HG03060 (cell line): ENCODE results near the gene FARS2.

Experiments
- ATAC-seq: cut with Tn5 transposase; IDR thresholded peaks from one replicate; pipeline ENCODE4 v1.9.1; 2021; ENCODE audit warnings: low read depth, moderate number of reproducible peaks; ENCODE audit not compliant: unreplicated experiment

The FARS2 gene

GRCh38 chr6:5704708-5705107 lies 443.4 kb downstream of the FARS2 start:
- ATAC-seq: no peak

DNA sequence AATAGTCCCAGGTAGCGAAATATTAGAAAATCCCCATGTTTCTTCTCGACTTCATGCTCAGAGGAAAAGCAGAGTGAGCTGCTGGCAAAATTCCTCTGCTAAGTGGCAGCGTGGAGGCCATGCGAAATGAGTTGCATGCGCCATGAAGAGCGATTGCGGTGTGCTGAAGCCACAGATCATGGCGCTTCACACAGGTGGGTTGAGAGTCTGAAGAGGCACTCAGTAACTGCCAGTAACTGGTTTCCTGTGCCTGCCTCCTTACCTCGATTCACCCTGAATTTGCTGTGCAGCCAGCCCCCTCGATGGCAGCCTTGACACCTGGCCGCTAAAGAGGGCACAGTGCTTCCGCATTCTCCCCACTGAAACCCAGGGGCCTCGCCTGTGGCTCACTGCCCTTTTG lies 443.9 kb downstream of the FARS2 start:
- ATAC-seq: no peak

DNA sequence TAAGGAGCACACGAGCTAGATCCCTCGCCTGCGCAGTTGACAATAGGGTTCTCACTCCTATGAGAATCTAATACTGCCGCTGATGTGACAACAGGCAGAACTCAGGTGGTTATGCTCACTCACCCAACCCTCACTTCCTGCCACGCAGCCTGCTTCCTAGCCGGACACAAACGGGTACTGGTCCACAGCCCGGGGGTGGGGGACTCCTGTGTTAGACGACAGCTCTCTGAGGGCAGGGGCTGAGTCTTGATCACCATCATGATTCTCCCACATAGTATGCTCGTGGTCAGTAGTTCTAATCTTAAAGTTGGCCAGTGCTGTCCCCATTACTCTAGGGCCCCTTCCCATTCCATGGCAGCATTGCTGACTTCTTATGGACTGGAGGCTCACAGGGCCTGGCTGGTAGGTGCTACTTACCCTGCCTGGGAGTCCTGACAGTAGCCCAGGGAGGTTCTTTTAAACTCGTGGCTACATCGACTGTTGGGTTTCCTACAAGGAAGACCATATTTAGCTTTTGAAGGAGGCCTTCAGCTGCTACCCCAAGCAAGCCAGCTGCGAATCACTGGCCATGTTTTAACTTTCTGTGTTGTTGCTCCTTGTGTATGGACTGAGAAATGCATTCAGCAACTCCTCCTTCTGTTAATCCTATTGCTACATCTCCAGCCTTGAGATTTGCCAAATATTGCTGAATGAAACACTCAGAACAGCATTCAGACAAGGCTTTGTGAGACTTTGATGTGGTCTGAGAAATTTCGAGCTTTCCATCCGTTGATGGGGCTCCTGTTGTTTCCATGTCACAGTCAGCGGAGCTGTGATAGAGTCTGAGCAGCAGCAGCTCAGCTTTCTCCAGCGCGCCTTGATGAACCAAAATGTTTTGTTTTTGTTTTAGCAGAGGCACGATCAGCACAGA lies 445.1 kb downstream of the FARS2 start:
- no peak for ATAC-seq

GRCh38 chr6:5707281-5708045 lies 446.1 kb downstream of the FARS2 start:
- ATAC-seq: no peak

DNA sequence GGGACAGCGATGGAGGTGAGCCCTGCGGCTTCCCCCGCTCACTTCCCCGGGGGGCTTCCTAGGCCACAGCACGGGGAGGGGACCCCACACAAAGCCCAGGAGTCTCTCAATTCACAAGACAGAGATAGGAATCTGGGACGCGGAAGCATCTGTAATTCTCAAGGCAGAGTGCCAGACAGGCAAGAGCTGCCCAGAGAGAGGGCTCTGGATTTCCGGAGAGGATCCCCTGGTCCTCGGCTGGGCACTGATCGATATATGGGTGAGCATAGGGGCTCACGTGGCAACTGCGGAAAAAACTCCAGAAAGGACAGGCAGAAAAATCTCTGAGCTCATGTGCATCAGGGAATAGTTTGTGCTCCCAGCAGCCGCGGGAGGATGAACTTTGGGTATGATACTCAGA lies 449.2 kb downstream of the FARS2 start:
- ATAC-seq: no peak

DNA sequence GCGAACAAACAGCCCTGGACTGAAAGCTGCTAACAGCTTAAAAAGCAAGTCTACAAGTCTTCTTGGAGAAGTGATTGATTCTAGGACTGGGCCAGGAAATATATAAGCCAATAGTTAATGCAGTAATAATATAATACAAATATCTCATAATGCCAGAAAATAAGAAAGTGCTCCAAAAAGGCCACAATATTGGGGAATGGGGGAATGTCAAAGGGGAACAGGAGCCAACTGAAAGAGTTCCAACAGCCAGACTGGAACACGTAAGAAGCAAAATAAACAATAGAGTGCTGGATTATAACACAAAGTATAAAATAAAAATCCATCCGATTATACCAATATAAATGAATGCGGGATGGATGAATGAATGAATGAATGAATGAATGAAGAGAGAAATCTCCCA lies 449.6 kb downstream of the FARS2 start:
- no peak for ATAC-seq

GRCh38 chr6:5712349-5713215 lies 451.3 kb downstream of the FARS2 start:
- ATAC-seq: no peak

DNA sequence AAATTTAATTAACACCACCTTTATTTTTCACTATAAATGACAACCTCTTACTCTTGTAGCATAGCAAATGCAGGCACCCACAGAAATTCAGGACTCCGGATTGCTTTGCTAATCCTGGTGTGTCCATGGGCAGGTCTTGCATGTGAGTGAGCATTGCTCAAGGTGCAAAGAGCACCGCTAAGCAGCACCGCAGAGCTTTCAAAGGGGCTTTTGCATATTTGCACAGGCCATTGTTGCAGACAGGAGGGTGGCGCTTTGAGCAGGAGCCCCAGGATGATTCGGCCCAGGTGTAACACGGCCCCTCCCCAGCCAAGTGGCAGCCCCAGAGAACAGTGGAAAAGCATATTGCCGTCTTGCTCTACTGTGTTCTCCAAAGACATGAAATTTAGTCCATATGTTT lies 452.2 kb downstream of the FARS2 start:
- no peak for ATAC-seq

DNA sequence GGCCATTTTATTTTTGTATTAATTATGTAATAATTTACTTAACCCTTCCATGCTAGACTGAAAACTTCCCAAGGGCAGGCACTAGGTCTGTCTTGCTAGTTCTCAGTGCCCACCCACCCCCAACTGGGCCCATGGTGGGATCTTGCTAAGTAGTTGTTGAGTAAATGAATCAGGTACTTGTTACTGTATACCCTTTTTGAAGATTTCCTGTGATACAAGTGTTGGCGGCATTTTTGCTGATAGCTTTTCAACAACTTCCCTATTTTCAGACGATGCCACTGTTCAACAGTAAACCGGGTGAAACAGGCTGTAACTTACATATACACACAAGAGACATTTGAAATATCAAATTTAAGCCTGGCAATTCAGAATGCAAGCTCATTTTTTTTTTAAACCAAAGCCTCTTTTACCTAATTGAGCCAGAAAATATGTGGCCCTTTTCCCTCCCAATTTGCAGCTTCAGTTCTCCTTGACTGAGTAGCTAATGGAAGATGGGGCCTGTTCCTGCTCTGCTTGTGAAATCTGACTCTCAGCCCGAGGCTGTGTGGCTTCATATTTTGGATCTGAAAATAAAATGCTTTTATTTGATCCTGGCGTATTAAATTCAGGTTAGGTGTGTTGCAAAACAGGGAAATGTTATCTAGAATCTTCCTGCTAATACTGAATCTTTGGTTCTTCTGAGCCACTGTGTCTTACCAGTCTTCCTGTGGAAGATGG lies 457.1 kb downstream of the FARS2 start:
- ATAC-seq: no peak

GRCh38 chr6:5723841-5724691 lies 462.8 kb downstream of the FARS2 start:
- ATAC-seq: peak; percentile 99

DNA sequence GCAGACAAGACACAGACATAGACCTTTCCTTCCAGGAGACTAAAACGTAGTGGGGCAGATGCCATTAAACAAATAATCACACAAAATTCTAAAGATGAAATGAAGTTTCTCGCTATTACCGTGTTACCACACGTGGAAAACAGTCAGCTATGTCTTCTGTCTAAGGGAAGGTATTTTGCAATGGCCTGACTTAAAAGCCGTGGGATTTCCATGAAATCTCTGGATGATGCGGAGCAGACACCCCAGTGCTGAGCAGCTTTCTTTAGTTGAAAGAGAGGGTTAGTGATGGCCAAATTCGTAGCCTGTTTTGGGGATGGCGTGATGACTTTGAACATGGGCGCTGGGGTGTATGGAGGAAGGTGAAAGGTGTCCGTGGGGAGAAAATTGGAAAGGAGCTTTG lies 463.6 kb downstream of the FARS2 start:
- no peak for ATAC-seq

DNA sequence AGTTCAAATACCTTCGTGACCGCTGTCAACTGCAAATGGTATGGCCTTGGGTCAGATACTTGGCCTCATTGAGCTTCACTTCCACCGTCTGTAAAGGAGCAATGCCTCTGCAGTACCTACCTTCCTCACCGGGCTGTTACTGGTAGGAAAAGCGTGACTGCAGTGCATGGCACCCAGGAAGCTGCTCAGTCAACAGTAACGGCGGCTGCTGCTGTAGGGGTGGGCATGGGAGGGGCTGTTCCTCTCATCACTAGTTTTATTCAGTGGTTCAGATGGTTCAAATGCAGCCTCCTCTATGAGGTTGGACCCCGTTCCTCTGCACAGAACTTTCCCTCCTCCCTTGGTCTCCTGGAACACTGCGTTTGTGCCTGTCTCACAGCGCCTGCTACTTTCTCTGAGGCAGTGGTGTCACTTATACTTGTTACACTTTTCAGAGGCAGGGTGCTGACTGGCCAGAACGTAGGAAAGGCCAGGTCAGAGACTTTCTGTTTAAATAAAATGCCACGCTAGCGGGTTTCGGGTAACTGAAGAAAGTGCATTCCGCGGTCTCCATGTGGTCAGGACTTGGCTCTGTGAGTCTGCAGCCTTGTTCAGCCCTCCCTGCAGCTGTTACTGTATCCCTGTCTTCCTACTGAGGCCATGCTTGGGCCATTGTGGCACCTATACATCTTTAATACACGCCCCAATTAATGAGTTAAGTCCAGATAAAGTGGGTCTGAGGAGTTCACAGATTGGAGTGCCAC lies 465.8 kb downstream of the FARS2 start:
- ATAC-seq: no peak

DNA sequence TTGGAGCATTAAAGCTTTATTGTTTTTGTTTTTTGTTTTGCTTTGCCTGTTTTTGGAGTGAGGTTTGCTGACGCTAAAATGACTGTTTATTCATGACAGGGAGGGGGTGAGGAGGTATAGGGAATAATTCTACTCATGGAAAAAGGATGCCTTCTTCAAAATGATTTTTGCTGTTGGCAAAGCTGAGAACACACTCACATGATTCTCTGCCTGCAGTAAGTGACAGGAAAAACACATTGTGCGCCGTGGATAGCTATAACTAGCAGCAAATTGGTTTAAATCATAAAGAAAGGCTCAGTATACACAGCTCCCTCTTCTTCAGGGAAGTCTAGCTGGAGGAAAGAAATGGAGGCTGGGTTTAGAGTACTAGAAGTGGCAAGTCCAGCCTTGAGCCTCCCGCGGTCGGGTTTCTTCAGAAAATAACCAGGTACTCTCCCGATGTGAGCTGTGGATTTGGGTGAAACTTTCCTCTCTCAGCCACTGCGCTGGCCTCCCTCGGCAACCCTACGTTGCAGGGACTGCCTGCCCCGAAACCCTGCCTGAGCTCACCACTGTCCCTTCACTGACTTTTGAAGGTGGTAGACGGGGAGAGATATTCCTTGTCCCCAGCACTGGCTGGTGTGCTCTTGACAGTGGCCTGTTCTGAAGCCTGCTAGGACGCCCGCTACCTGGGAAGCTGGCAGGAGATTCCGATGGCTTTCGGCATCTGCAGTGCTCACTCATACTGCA lies 467.2 kb downstream of the FARS2 start:
- ATAC-seq: no peak

- ATAC-seq: no peak
Observed at GRCh38 chr6:5729080-5729434, 467.7 kb downstream of the FARS2 start.

- ATAC-seq: no peak
Observed at GRCh38 chr6:5729813-5730517, 468.7 kb downstream of the FARS2 start.

- ATAC-seq: no peak
Observed at GRCh38 chr6:5730585-5731263, 469.4 kb downstream of the FARS2 start.

- no peak for ATAC-seq
Observed at GRCh38 chr6:5731435-5731834, 470.1 kb downstream of the FARS2 start.
